Measurements from ENCODE around the gene KCNK3. TPM values are rescaled to one million over a fixed set of nuclear protein-coding genes. Genes with fewer than 3 reads are reported as not detected.

KCNK3 gene
- total RNA-seq, 1 donor from 2014 or later: not detected

- no peak for DNase-seq (ENCODE audit: low spot score)
- intact Hi-C loops (cut with micrococcal nuclease): no loop called here
- Mint-ChIP-seq H3K4me3 (no peak overlapping the region), H3K36me3 (ENCODE audit: low read depth) (no peaks in the 10 kb centered on the region), H3K27ac (no peak overlapping the region), H3K9me3 (no peaks in the 10 kb centered on the region), H3K4me1 (ENCODE audit: low read depth) (no peaks in the 10 kb centered on the region), H3K27me3 (ENCODE audit: insufficient read depth) (peaks cover 5% of the 10 kb centered on the region)
Measured at GRCh38 chr2:26724784-26725520, 32.4 kb downstream of the KCNK3 start.

- Mint-ChIP-seq H3K4me3 (no peak overlapping the region), H3K9me3 (no peaks in the 10 kb centered on the region), H3K4me1 (ENCODE audit: low read depth) (no peaks in the 10 kb centered on the region), H3K36me3 (ENCODE audit: low read depth) (no peaks in the 10 kb centered on the region), H3K27ac (no peak overlapping the region), H3K27me3 (ENCODE audit: insufficient read depth) (peaks cover 5% of the 10 kb centered on the region)
- intact Hi-C loops (cut with micrococcal nuclease): no loop called here
- no peak for DNase-seq (ENCODE audit: low spot score)
Measured at GRCh38 chr2:26725521-26725820, 32.9 kb downstream of the KCNK3 start.

GRCh38 chr2:26726228-26726627, 33.7 kb downstream of the KCNK3 start:
- Mint-ChIP-seq H3K4me3 (no peak overlapping the region), H3K4me1 (ENCODE audit: low read depth) (no peaks in the 10 kb centered on the region), H3K9me3 (no peaks in the 10 kb centered on the region), H3K36me3 (ENCODE audit: low read depth) (no peaks in the 10 kb centered on the region), H3K27ac (no peak overlapping the region), H3K27me3 (ENCODE audit: insufficient read depth) (peaks cover 7% of the 10 kb centered on the region)
- no peak for DNase-seq (ENCODE audit: low spot score)
- intact Hi-C loops (cut with micrococcal nuclease): no loop called here

GRCh38 chr2:26727641-26728561, 35.4 kb downstream of the KCNK3 start:
- no peak overlapping the region for H3K4me3 Mint-ChIP-seq
- H3K36me3 Mint-ChIP-seq (ENCODE audit: low read depth): no peaks in the 10 kb centered on the region
- H3K27me3 Mint-ChIP-seq (ENCODE audit: insufficient read depth): peaks cover 7% of the 10 kb centered on the region
- no peak overlapping the region for H3K27ac Mint-ChIP-seq
- no peaks in the 10 kb centered on the region for H3K9me3 Mint-ChIP-seq
- no peaks in the 10 kb centered on the region for H3K4me1 Mint-ChIP-seq (ENCODE audit: low read depth)
- intact Hi-C loops (cut with micrococcal nuclease): no loop called here
- no peak for DNase-seq (ENCODE audit: low spot score)

GRCh38 chr2:26729311-26729710, 36.8 kb downstream of the KCNK3 start:
- Mint-ChIP-seq H3K27ac (no peak overlapping the region), H3K4me3 (no peak overlapping the region), H3K36me3 (ENCODE audit: low read depth) (no peaks in the 10 kb centered on the region), H3K9me3 (no peaks in the 10 kb centered on the region), H3K27me3 (ENCODE audit: insufficient read depth) (peaks cover 12% of the 10 kb centered on the region), H3K4me1 (ENCODE audit: low read depth) (no peaks in the 10 kb centered on the region)
- no peak for DNase-seq (ENCODE audit: low spot score)
- intact Hi-C loops (cut with micrococcal nuclease): no loop called here

- Mint-ChIP-seq H3K27ac (no peak overlapping the region), H3K27me3 (ENCODE audit: insufficient read depth) (peaks cover 12% of the 10 kb centered on the region), H3K36me3 (ENCODE audit: low read depth) (no peaks in the 10 kb centered on the region), H3K4me3 (no peak overlapping the region), H3K4me1 (ENCODE audit: low read depth) (no peaks in the 10 kb centered on the region), H3K9me3 (no peaks in the 10 kb centered on the region)
- intact Hi-C loops (cut with micrococcal nuclease): no loop called here
- no peak for DNase-seq (ENCODE audit: low spot score)
Measured at GRCh38 chr2:26730549-26731344, 38.2 kb downstream of the KCNK3 start.

GRCh38 chr2:26731714-26732113, 39.2 kb downstream of the KCNK3 start:
- Mint-ChIP-seq H3K9me3 (no peaks in the 10 kb centered on the region), H3K27me3 (ENCODE audit: insufficient read depth) (peaks cover 12% of the 10 kb centered on the region), H3K36me3 (ENCODE audit: low read depth) (no peaks in the 10 kb centered on the region), H3K27ac (no peak overlapping the region), H3K4me1 (ENCODE audit: low read depth) (no peaks in the 10 kb centered on the region), H3K4me3 (no peak overlapping the region)
- no peak for DNase-seq (ENCODE audit: low spot score)
- intact Hi-C loops (cut with micrococcal nuclease): no loop called here

GRCh38 chr2:26732446-26732845, 39.9 kb downstream of the KCNK3 start:
- Mint-ChIP-seq H3K4me3 (no peak overlapping the region), H3K9me3 (no peaks in the 10 kb centered on the region), H3K27ac (no peak overlapping the region), H3K36me3 (ENCODE audit: low read depth) (no peaks in the 10 kb centered on the region), H3K27me3 (ENCODE audit: insufficient read depth) (peaks cover 10% of the 10 kb centered on the region), H3K4me1 (ENCODE audit: low read depth) (no peaks in the 10 kb centered on the region)
- intact Hi-C loops (cut with micrococcal nuclease): no loop called here
- no peak for DNase-seq (ENCODE audit: low spot score)

GRCh38 chr2:26733413-26733812, 40.9 kb downstream of the KCNK3 start:
- Mint-ChIP-seq H3K9me3 (no peaks in the 10 kb centered on the region), H3K4me1 (ENCODE audit: low read depth) (no peaks in the 10 kb centered on the region), H3K27ac (no peak overlapping the region), H3K4me3 (no peak overlapping the region), H3K27me3 (ENCODE audit: insufficient read depth) (peaks cover 11% of the 10 kb centered on the region), H3K36me3 (ENCODE audit: low read depth) (no peaks in the 10 kb centered on the region)
- no peak for DNase-seq (ENCODE audit: low spot score)
- intact Hi-C loops (cut with micrococcal nuclease): no loop called here

- H3K27ac Mint-ChIP-seq: no peak overlapping the region
- no peaks in the 10 kb centered on the region for H3K9me3 Mint-ChIP-seq
- DNase-seq (ENCODE audit: low spot score): no peak
- peaks cover 9% of the 10 kb centered on the region for H3K27me3 Mint-ChIP-seq (ENCODE audit: insufficient read depth)
- intact Hi-C loops (cut with micrococcal nuclease): no loop called here
- no peak overlapping the region for H3K4me3 Mint-ChIP-seq
- no peaks in the 10 kb centered on the region for H3K36me3 Mint-ChIP-seq (ENCODE audit: low read depth)
- H3K4me1 Mint-ChIP-seq (ENCODE audit: low read depth): no peaks in the 10 kb centered on the region
Measured at GRCh38 chr2:26735097-26735496, 42.6 kb downstream of the KCNK3 start.

GRCh38 chr2:26735883-26736588, 43.5 kb downstream of the KCNK3 start:
- intact Hi-C loops (cut with micrococcal nuclease): no loop called here
- no peaks in the 10 kb centered on the region for H3K4me1 Mint-ChIP-seq (ENCODE audit: low read depth)
- H3K27ac Mint-ChIP-seq: no peak overlapping the region
- H3K9me3 Mint-ChIP-seq: no peaks in the 10 kb centered on the region
- DNase-seq (ENCODE audit: low spot score): no peak
- no peaks in the 10 kb centered on the region for H3K36me3 Mint-ChIP-seq (ENCODE audit: low read depth)
- peaks cover 8% of the 10 kb centered on the region for H3K27me3 Mint-ChIP-seq (ENCODE audit: insufficient read depth)
- no peak overlapping the region for H3K4me3 Mint-ChIP-seq

GRCh38 chr2:26737221-26737620, 44.7 kb downstream of the KCNK3 start:
- H3K4me3 Mint-ChIP-seq: no peak overlapping the region
- intact Hi-C loops (cut with micrococcal nuclease): no loop called here
- peaks cover 7% of the 10 kb centered on the region for H3K27me3 Mint-ChIP-seq (ENCODE audit: insufficient read depth)
- no peak for DNase-seq (ENCODE audit: low spot score)
- no peaks in the 10 kb centered on the region for H3K9me3 Mint-ChIP-seq
- H3K27ac Mint-ChIP-seq: no peak overlapping the region
- no peaks in the 10 kb centered on the region for H3K4me1 Mint-ChIP-seq (ENCODE audit: low read depth)
- no peaks in the 10 kb centered on the region for H3K36me3 Mint-ChIP-seq (ENCODE audit: low read depth)

All from activated T-helper 1 cell treated with anti-CD3 and anti-CD28 coated beads, Interleukin-12 subunit alpha, Interleukin-12 subunit beta, Interleukin-2, Interleukin-4 antibody, amounts not matched to agents 30 ng/mL and 10 ng/mL and 1 ng/mL, durations not matched to agents 14 hours and 24 hours and 36 hours (primary cell).